Measurements from ENCODE around the gene SLC22A8.

GRCh38 chr11:62999649-63000048, 16.0 kb downstream of the SLC22A8 start:
- TF ChIP-seq EZH2 (IDR thresholded peaks at IDR 0.05; ENCODE audit: low read depth): no peak
- TF ChIP-seq, protein P1, sequence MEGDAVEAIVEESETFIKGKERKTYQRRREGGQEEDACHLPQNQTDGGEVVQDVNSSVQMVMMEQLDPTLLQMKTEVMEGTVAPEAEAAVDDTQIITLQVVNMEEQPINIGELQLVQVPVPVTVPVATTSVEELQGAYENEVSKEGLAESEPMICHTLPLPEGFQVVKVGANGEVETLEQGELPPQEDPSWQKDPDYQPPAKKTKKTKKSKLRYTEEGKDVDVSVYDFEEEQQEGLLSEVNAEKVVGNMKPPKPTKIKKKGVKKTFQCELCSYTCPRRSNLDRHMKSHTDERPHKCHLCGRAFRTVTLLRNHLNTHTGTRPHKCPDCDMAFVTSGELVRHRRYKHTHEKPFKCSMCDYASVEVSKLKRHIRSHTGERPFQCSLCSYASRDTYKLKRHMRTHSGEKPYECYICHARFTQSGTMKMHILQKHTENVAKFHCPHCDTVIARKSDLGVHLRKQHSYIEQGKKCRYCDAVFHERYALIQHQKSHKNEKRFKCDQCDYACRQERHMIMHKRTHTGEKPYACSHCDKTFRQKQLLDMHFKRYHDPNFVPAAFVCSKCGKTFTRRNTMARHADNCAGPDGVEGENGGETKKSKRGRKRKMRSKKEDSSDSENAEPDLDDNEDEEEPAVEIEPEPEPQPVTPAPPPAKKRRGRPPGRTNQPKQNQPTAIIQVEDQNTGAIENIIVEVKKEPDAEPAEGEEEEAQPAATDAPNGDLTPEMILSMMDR (conservative IDR thresholded peaks at IDR 0.05): no peak

Data from PC-9 (cell line).